ENCODE measurements around the gene GADL1.

The GADL1 gene

DNA sequence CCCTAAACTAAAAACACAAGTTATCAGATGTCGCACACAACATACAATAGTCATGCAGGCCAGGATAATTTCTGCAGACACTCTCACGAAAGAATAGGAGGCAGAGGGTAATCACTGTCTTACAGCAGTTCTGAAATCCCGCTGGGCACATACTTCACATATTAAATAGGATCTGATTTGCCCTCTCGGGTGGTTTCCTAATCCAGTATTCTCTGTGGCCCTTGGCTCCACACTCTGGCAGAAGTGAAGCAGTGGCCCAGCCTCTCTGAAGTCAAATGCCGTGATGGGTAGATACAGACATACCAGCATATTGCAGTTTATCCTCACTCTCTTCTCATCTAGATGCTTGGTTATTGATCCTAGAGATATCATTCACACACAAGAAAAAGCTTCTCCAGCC, 19.0 kb downstream of the GADL1 start:
- no peak for DNase-seq (ENCODE audit: low spot score)

DNA sequence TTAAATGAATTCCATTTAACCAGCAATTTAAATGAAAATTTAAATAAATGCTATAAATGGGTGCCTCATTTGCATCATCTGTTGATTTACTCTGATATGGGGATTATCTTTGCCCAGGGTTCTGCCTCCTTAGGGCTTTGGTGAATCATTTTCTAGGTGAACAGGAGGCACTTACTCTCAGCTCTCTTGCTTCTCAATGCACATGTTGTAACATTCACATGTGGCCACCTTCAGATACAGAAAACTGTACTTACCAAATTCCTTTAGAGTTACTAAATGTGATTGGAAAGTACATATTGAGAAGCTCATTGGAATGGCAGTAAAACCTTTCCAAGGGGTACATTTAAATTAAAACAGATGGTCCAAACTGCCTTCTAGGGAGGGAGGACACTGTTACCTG, 20.8 kb downstream of the GADL1 start:
- DNase-seq (ENCODE audit: low spot score): no peak

DNA sequence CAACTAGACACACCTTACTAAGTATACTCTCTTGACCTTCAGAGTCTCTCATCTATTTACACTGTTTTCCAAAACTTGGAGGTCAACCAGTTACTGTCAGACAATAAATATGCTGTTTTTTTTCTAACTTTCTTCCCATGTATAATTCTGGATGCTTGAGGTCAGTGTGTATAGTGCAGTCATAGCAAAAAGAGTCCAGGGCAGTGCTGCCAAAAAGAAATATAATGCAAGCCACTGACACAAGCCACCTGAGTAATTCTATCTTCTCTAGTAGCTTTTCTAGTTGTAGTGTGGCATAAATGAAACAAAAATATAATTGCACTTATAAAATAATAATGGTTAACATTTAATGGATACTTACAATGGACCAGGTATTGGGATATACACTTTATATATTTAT, 21.6 kb downstream of the GADL1 start:
- no peak for DNase-seq (ENCODE audit: low spot score)

DNA sequence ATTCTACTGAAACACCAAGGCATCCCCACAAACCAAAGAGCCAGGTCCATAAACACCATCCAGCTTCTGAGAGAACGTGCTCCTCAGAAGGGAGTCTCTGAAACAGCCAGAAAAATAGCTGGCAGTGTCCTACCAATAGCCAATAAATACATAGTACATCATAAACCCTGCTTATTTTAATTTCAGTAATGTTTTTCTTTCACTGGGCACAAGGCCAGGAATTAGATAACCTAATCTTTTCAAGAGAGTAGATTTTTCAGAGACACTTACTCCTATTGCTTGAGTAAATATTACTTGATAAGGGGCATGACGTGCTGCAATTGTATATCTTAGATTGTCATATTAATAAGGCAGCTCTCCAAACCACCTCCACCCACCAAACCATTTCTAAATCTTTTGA, 22.7 kb downstream of the GADL1 start:
- no peak for DNase-seq (ENCODE audit: low spot score)

DNA sequence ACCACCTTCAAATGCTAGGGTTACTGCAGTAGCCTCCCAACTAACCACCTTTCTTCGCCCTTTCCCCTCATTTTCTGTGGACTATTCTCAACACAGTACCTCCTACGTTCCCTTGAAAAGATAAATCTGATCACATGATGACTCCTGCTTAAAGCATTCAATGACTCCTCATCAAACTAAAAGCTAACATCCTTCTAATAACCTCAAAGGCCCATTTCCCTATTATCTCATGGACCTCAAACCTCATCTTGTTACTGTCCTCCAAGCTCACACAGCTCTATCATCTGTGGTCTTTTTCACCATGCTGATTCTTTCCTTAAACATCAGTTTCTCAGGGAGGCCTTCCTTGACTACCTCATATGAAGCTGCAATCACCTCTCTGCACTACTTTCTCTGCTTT, 29.6 kb downstream of the GADL1 start:
- no peak for DNase-seq (ENCODE audit: low spot score)

DNA sequence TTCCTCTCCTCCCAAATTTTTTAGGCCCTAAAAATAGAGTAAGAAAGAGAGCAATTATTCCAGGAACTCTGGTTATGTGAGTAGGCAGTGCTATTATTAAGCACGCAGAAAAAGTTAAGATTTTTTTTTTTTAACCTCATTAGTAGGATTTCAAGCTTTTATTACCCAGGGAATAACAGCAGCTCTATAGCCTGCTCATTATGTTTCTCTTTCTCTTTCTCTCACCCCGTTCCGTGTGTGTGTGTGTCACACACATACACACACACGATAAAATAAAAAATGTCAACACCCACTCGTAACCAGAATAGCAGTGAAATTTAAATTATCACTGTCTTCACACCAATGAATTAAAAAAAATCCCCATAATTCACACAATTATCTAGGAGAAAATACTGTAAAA, 30.3 kb downstream of the GADL1 start:
- DNase-seq (ENCODE audit: low spot score): no peak

DNA sequence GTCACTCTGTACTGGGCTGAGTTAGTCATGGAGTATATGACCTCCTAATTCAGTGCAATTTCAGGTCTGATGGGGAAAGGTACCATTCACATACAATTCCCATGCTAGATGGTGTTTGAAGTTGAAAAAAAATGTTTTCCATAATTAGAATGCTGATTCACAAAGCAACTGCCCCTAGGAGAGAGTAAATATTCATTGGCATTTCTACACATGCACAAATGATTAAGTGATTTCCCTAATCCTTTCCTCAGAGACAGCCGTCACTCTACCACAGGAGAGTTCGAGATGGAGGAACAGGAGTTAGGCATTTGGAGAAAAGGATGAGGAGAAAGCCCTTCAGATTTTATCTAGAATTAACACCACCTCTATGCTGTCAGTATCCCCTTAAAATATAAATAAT, 32.5 kb downstream of the GADL1 start:
- no peak for DNase-seq (ENCODE audit: low spot score)

DNA sequence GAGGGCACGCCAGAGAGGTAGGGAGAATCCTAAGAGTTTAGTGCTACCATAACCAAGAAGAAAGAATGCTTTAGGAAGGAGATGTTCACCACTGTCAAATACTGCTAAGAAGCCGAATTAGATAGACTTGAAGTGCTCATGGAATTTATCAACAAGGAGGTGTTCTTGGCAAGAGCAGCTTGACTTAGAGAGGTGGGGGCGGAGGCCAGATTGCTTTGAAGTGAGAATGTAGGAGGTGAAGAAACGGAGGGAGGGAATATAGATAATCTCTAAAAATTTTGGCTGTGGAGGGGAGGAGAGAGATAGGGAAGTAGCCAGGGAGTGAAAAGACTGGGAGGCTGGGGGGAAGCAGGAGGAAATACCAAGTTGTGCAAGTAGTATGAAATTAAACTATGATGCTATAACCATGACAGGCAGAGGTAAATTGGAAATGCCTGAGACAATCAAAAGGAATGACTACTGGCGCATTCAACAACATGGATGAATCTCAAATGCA, 35.5 kb downstream of the GADL1 start:
- DNase-seq (ENCODE audit: low spot score): no peak

DNA sequence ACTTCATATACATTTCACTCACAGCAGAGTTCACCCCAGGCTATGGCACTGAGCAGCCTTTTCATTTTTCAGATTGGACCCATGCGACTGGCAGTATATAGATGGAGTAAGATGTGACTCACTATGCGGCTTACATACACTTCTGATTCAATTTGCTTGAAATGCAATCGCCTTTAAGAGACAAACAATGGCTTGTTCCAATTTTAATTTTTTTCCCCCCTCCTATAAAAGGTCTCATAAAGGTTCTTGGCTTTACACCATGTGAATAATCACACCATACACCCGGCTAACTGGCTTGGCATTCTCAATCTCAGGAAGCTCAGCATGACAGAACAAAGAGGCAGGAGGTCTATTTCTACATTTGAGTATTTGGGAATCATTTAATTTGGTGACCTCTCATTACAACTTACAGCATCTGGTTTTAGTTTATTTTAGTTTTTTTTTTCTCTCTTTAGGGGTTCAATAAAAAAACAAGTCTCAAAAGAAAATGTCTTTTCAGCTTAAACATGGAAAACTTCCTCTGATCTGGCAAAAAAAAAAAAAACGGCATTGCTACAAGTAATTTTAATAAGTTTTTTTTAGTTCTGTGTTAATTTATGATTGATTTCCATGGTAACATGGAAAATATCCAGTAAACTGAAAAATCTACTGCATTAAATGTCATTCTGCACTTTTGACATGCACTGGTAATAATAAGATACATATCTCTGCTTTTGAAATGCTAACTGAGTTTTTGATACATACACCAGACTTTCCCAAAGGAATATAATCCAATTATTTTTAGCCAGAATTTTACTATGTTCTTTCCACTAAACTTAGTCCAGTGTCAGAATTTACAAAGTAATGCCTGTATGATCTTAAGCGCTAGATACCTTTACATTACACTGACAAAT, 38.8 kb downstream of the GADL1 start:
- DNase-seq (ENCODE audit: low spot score): no peak

DNA sequence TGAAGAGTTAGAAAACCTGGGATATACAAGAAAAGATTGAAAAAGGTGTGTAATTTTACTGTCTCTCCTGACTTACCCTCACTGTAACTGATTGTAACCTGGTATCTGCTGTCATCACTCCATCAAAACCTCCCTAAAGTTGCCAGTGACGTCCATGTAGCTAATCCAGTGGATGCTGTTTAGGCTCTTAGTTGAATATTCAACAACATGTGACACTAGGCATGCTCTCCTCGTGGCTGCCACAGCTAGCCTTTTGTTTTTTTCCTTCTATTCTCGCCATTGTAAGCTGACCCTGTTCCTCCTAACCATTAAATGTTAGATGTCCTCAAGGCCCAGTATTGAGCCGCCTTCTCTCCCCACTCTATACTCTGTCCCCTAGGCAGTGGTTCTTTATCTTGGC, 41.6 kb downstream of the GADL1 start:
- no peak for DNase-seq (ENCODE audit: low spot score)

DNA sequence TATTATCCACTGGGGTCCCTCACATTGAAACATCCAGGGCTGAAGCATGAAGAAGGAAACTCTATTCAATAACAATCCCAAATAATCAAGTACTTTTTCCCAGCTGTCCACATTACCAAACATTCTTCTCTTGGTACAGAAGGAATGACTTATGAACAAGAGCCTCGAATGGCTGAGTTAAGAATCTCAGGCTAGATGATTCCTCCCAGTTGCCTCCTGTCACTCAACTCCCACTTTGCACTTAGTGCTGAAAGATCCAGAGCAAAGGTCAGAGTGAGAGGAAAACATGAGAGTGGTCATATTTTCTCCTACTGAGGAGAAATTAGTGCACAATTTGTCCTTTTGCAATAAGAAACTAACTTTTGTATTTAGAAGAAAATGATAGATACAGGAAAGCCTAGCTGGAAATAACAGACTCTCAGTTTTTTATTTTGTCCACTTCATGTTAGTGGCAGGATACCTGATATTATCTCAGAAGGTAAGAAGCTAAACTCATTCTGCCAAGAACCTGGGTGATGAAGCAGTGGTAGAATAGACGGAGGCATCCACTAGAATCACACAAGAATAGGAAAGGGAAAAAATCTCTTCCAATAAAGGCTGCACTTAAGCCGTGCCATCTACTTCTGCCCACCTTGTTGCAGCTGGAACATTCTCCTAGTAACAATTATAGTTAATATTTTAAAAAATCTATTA, 46.2 kb downstream of the GADL1 start:
- no peak for DNase-seq (ENCODE audit: low spot score)

DNA sequence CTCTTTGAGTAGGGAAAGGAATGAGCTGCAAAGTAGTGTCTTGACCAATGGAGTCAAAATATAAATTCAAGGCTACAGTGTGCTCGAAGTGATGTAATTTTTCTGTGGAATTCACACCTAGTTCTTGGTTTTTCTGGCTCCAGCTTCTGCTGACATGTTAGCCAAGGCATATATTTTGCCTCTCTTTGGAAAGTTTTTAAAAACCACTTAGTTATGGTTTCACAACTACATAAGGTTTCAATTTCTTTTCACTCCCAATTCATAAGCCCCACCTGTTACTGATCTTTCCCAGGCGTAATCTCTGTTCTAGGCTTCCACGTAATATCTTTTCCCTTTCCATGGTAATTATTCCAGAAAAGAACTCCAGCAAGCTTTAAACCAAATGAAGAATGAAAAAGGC, 46.9 kb downstream of the GADL1 start:
- DNase-seq (ENCODE audit: low spot score): no peak

DNA sequence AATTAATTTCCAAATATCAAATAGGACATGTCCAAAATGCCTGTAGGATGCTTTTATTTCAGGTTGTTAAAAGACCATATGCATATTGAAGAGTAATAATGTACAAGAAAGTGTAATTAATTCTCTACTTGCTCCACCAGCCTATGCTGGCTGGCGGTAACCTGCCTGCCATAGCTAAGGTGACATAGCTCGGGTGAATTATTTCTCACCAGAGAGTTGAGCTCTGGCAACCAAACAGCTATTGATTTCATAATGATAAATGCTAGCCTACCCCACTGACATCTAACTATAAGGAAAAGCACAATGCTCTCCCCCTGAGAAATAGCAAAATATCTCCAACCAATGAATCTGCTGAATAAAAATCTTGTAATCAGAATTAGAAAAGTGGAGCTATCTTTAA, 48.9 kb downstream of the GADL1 start:
- DNase-seq (ENCODE audit: low spot score): no peak

DNA sequence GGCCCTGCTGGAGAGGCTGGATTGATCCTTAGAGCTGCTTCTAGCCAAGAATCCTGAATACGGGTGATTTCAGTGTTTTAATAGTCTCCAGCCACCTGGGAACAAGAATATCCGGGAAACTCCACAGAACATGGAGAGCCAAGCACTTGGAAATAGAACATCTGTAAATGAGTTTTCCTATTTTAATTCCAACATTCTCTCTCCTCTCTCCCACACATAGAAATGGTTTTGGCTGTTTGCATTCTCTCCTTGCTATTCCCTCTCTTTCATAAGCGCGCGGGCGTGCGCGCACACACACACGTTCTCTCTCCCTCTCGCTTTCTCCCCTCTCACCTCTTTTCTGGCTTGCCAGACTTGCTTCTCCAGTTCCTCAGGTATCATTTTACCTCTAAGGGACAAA, 50.6 kb downstream of the GADL1 start:
- no peak for DNase-seq (ENCODE audit: low spot score)

DNA sequence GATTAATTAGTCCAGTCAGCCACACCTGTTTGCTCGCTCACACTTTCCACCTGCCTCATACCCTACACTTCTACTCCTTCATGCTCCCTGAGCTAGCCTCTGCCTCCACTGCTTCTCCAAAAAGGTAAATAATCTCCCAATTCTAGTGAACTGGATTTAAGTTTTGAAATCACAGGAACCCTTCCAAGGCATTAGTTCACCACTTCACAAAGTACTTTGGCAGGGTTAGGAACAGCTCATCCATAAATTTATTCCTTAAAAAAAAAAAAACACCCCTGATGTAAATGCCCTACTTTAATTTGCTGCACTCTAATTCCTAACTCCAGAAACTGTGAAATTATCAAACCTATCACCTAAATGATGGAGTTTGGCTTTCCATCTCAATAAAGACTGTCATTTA, 58.3 kb downstream of the GADL1 start:
- DNase-seq (ENCODE audit: low spot score): no peak

DNA sequence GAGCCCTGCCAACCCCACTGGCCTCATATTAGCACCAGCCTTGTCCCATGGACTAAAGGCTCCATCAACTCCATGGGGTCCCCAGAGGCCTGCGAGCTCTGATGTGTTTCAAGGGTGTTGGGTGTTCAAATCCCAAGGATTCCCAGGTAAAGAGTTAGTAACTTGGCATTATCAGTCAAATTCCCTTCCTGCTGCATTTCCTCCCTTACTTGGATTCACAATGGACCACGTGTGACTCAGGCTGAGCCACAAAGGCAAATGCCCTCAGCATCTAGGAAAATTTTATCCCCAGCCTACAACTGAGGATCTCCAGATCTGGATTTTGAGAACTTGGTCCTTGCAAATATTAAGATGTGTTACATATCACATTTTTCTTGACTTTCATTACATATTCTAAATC, 58.8 kb downstream of the GADL1 start:
- DNase-seq (ENCODE audit: low spot score): no peak

DNA sequence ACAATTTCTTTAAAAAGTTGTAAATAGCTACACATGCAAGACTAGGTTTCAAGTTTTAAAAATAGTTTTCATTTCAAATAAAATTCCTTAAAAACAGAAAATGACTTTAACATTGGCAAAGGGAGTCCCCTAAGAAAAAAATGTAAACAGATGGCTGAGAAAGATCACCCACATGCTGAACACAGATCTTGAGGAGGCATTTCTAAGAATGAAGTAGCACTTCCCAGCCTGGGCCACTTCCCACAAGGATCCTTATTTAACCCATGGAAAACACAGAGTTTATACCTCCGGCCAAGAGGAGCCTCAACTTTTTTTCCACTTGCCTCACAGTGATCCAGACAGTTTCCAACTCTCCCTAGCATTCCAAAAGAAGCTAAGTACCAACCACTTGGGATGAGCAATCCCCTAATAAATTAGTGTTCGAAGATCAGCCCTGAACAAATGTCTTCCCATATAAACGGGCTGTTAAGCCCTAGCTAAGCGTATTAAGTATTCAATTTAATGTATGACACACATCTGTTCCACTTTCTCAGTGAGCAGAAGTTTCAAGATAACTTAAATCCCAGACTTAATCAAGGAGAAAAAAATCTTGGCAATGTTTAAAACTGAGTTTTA, 61.4 kb downstream of the GADL1 start:
- DNase-seq (ENCODE audit: low spot score): peak; percentile 64

DNA sequence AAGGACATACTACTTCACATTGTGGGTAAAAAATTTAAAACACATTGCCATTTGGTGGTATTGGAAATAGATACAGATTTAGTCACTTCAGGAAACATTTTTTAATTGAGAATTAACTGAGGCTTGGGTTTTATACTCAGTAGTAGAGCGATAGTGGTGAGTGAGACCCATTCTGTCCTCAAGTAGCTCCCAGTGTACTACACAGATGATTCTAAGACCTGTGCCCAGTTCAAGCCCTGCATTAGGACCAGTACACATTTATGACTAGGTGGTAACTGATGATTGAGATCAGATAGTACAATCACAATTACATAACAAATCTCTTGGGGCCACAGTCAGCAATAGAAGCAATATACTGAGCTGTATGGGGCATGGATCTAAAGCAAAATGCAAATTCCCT, 67.4 kb downstream of the GADL1 start:
- no peak for DNase-seq (ENCODE audit: low spot score)

DNA sequence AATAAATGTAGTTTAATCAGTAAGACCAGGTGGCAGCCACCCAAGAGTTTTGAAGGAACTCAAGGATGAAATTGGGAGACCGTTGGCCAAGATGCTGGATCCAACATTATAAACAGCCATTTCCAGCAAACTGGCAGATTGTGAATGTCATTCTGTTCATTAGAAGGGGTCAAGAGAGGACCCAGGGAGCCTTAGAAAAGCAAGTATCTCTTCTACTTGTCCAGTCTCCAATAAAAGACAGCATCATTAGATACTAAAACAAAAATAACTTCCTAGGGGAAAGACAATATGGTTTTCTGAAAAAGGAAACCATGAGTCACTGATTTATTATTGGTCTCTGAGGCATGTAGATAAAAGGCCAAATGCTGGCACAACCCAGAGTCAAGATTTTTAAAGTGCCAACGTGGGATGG, 67.9 kb downstream of the GADL1 start:
- DNase-seq (ENCODE audit: low spot score): no peak

DNA sequence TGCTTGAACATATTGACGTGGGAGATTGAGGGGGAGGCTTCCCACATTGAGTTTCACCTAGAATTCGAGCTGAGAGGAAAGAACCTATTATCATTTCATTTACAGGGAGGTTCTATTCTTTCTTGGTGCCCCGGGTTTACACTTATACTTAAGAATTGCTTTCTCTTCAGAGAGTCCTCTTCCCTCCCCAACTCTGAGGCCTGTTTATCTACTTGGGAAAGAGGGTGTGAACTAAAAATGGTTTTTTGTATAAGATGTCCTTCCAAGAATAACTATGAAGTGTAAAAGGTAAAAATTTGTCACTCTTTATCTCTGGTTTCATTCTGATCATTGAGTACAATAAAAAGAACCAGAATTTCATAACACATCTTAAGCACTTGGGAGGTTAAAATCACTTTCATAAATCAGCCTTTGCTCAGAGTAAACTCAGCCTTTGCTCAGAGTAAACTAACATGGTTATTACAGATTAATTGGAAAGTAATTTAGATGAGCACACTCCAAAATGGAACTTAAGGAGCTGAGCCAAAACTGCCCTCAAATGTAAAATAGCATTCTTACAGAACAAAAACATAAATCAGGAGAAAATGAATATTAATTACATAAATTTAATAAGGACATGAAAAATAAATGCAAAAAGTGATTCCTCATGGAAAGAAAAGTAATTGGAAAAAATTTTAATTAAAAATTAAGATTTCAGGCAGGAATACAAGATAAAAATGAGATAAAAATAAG, 75.2 kb downstream of the GADL1 start:
- no peak for DNase-seq (ENCODE audit: low spot score)

DNA sequence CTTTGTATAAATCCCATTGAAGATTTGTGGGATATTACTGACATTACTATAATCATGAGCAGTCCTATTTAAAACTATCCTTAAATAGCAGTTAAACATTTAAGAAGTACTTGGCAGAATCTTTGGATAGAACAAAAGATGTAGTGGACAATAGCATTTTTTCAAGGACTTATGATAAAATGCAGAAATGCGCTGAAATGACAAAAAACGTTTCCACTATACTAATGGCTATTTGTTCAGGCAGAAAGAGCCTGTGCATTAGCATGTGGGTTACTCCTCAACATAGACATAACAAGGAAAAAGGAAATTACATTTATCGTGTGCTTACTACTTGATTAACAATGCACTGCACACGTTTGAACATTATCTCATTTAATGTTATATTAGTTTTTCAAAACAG, 80.7 kb downstream of the GADL1 start:
- no peak for DNase-seq (ENCODE audit: low spot score)

DNA sequence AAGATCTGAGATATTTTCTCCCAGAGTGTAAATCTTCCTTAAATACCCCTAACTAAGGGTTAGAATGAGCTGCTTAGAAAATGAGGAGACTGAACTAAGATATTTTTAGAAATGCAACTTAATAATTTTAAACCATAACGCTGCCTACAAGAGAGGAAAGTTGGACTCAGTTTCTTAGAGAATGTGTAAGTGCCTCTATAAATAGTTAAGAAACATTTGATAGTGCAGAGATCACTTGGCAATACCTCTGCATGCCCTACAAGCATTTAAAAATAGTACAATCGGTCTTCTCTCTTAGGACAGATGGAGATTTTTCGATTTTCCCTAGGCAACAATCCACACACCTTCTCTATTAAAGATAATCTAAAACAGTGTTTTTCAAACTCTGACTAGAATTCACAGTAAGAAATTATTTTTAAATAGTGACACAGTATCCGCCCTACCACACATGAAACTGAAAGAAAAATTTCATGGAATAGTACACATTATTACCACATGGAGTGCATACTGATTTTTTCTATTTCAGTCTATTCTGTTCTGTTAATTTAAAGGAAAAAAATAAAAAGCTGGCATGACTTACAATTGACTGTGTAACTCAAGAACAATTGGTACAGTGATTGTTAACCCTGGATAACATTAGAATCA, 83.2 kb downstream of the GADL1 start:
- no peak for DNase-seq (ENCODE audit: low spot score)
